H1 (cell line): ENCODE measurements around the gene STAMBPL1. TPM values are rescaled to one million over a fixed set of nuclear protein-coding genes. Genes with fewer than 3 reads are reported as not detected.

Experiments
- CTCF ChIA-PET: fragments of 300-600 bp; sonication (Branson Sonifier 250); formaldehyde crosslinking; loops from one replicate; lab custom pipeline; 2021; ENCODE audit not compliant: partially characterized antibody; lab: Charles Lee
- POLR2A ChIA-PET: fragments of 300-600 bp; sonication (Branson Sonifier 250); formaldehyde crosslinking; loops from one replicate; lab custom pipeline; 2021; ENCODE audit warnings: inconsistent platforms; ENCODE audit not compliant: partially characterized antibody; lab: Charles Lee
- DNase-seq, 2 experiments: peaks; one replicate each; pipeline versions ENCODE4 v3.0.0 to v3.0.0-alpha.2; 2010 to 2022; ENCODE audit warnings: low spot score in 2 of 2, low read depth in 1 of 2, mixed read lengths in 1 of 2
- FAIRE-seq: peaks from 2 replicates; lab custom pipeline; 2011; peaks lifted over from hg19 to GRCh38; lab: Jason Lieb, UNC
- H2AFZ ChIP-seq: 2 replicates; pipeline ENCODE4 v1.8.1; 2012; ENCODE audit warnings: low read length, inconsistent platforms
- H2AK5ac ChIP-seq: 2 replicates; pipeline ENCODE4 v1.6.1; 2013; ENCODE audit warnings: low read depth, low read length
- H2BK120ac ChIP-seq: replicated peaks from 2 replicates; pipeline ENCODE3; 2013; ENCODE audit warnings: low read depth, low read length, inconsistent platforms
- H2BK12ac ChIP-seq: 2 replicates; pipeline ENCODE4 v1.6.1; 2013; ENCODE audit warnings: low read depth, low read length
- H2BK15ac ChIP-seq: 2 replicates; pipeline ENCODE4 v1.6.1; 2013; ENCODE audit warnings: low read length
- H2BK20ac ChIP-seq: 2 replicates; pipeline ENCODE4 v1.6.1; 2013; ENCODE audit warnings: low read length
- H2BK5ac ChIP-seq: 2 replicates; pipeline ENCODE4 v1.6.1; 2013; ENCODE audit warnings: low read depth, low read length
- H3K14ac ChIP-seq: 2 replicates; pipeline ENCODE4 v1.6.1; 2013; ENCODE audit warnings: inconsistent platforms; ENCODE audit not compliant: insufficient read length
- H3K18ac ChIP-seq: 2 replicates; pipeline ENCODE4 v1.6.1; 2013; ENCODE audit warnings: low read length; ENCODE audit errors: extremely low read depth
- H3K23ac ChIP-seq: 2 replicates; pipeline ENCODE4 v1.6.1; 2013; ENCODE audit warnings: inconsistent platforms; ENCODE audit not compliant: insufficient read length
- H3K23me2 ChIP-seq: 2 replicates; pipeline ENCODE4 v1.6.1; 2013; ENCODE audit warnings: low read depth, low read length
- H3K27ac ChIP-seq: 2 replicates; pipeline ENCODE4 v1.6.1; 2011; ENCODE audit warnings: low read depth, low read length, inconsistent platforms
- H3K27me3 ChIP-seq, 4 experiments: replicated peaks in 1 of 4; 1 replicate in 1 of 4; 2 replicates in 3 of 4; pipeline versions ENCODE4 v1.6.1 to v1.8.1; 2011 to 2013; ENCODE audit warnings: low read length in 3 of 4, mild to moderate bottlenecking in 3 of 4, inconsistent platforms in 2 of 4, mixed read lengths in 2 of 4, moderate library complexity in 1 of 4; ENCODE audit not compliant: control insufficient read depth in 3 of 4, insufficient read depth in 3 of 4; ENCODE audit errors: extremely low read depth in 1 of 4
- H3K36me3 ChIP-seq, 4 experiments: 2 replicates each; pipeline versions ENCODE4 v1.6.1 to v1.8.1; 2011 to 2013; ENCODE audit warnings: mild to moderate bottlenecking in 4 of 4, low read length in 3 of 4, moderate library complexity in 2 of 4, control low read depth in 1 of 4, inconsistent platforms in 1 of 4; ENCODE audit not compliant: insufficient read depth in 4 of 4, control insufficient read depth in 2 of 4
- H3K4ac ChIP-seq: replicated peaks from 2 replicates; pipeline ENCODE3; 2013; ENCODE audit warnings: low read length, low read depth, mixed read lengths, inconsistent platforms; ENCODE audit not compliant: insufficient read length
- H3K4me1 ChIP-seq, 4 experiments: replicated peaks in 1 of 4; 1 replicate in 1 of 4; 2 replicates in 3 of 4; pipeline versions ENCODE4 v1.6.1 to v1.8.1; 2011 to 2013; ENCODE audit warnings: low read length in 3 of 4, inconsistent platforms in 2 of 4, mixed read lengths in 1 of 4; ENCODE audit not compliant: insufficient read depth in 4 of 4, control insufficient read depth in 3 of 4
- H3K4me2 ChIP-seq, 2 experiments: 2 replicates each; pipeline versions ENCODE4 v1.6.1 to v1.8.1; 2011 to 2013; ENCODE audit warnings: low read depth in 2 of 2, low read length in 2 of 2, control low read depth in 1 of 2, inconsistent platforms in 1 of 2, mild to moderate bottlenecking in 1 of 2; ENCODE audit not compliant: insufficient read depth in 1 of 2
- H3K4me3 ChIP-seq, 4 experiments: fragments of 200-600, 300-600 bp in 1 of 4; sonication (generic), shearing (Covaris generic), sonication (Bioruptor Twin) in 1 of 4; 2 replicates each; pipeline versions ENCODE4 v1.5.1 to v1.8.1; 2011 to 2016; ENCODE audit warnings: low read length in 4 of 4, low read depth in 3 of 4, control low read depth in 2 of 4, inconsistent platforms in 2 of 4, mild to moderate bottlenecking in 2 of 4, mixed read lengths in 1 of 4, moderate library complexity in 1 of 4; ENCODE audit not compliant: insufficient read depth in 2 of 4; ENCODE audit errors: extremely low read depth in 1 of 4
- H3K56ac ChIP-seq: replicated peaks from 2 replicates; pipeline ENCODE3; 2013; ENCODE audit warnings: low read depth, mild to moderate bottlenecking, mixed read lengths, low read length, inconsistent platforms; ENCODE audit not compliant: insufficient read length
- H3K79me1 ChIP-seq: 2 replicates; pipeline ENCODE4 v1.6.1; 2013; ENCODE audit warnings: low read depth, low read length, control low read depth
- H3K79me2 ChIP-seq, 2 experiments: 2 replicates each; pipeline versions ENCODE4 v1.6.1 to v1.8.1; 2012 to 2013; ENCODE audit warnings: low read length in 2 of 2, mild to moderate bottlenecking in 2 of 2, inconsistent platforms in 1 of 2; ENCODE audit not compliant: insufficient read depth in 2 of 2, control insufficient read depth in 1 of 2
- H3K9ac ChIP-seq, 4 experiments: replicated peaks in 1 of 4; 1 replicate in 1 of 4; 2 replicates in 3 of 4; pipeline versions ENCODE4 v1.6.1 to v1.8.1; 2011 to 2013; ENCODE audit warnings: low read depth in 3 of 4, low read length in 3 of 4, control low read depth in 2 of 4, mild to moderate bottlenecking in 2 of 4, moderate library complexity in 2 of 4, inconsistent platforms in 1 of 4; ENCODE audit errors: extremely low read depth in 1 of 4
- H3K9me3 ChIP-seq, 2 experiments: 2 replicates each; pipeline versions ENCODE4 v1.6.1 to v1.8.1; 2012 to 2013; ENCODE audit warnings: mild to moderate bottlenecking in 2 of 2, moderate library complexity in 2 of 2, control low read depth in 1 of 2, inconsistent platforms in 1 of 2, low read depth in 1 of 2, low read length in 1 of 2, mixed read lengths in 1 of 2; ENCODE audit not compliant: insufficient read depth in 2 of 2
- H4K20me1 ChIP-seq, 2 experiments: replicated peaks in 1 of 2; 2 replicates each; pipeline versions ENCODE3 to v1.8.1; 2011 to 2013; ENCODE audit warnings: inconsistent platforms in 2 of 2, low read length in 2 of 2, mild to moderate bottlenecking in 1 of 2; ENCODE audit not compliant: insufficient read depth in 2 of 2, control insufficient read depth in 1 of 2
- H4K5ac ChIP-seq: 2 replicates; pipeline ENCODE4 v1.6.1; 2013; ENCODE audit warnings: low read length, low read depth, mixed read lengths, inconsistent platforms; ENCODE audit not compliant: insufficient read length
- H4K8ac ChIP-seq: 2 replicates; pipeline ENCODE4 v1.8.0; 2013; ENCODE audit warnings: mild to moderate bottlenecking, moderate library complexity, low read length, inconsistent platforms; ENCODE audit not compliant: insufficient read depth; ENCODE audit errors: extremely low read depth
- H4K91ac ChIP-seq: replicated peaks from 2 replicates; pipeline ENCODE3; 2013; ENCODE audit warnings: low read length, mixed read lengths, inconsistent platforms; ENCODE audit not compliant: insufficient read length
- ZNF274 ChIP-seq: IDR thresholded peaks from 2 replicates; pipeline ENCODE4 v1.7.0; 2012; ENCODE audit warnings: low read length, borderline replicate concordance; ENCODE audit errors: extremely low read depth
- polyA plus RNA-seq, 7 experiments: library from polyadenylated mRNA; depleted of rRNA in 3 of 7; stranded (reverse) in 5 of 7; unstranded in 2 of 7; fragments of >200 nt in 5 of 7; fragments of 200-250 nt in 2 of 7; gene quantifications; 1 replicate in 5 of 7; 2 replicates in 1 of 7; 4 replicates in 1 of 7; pipeline versions ENCODE4 v1.2.1 to v1.2.3, GENCODE V29; 2011 to 2013; ENCODE audit warnings: missing spikeins in 2 of 7, mixed read lengths in 2 of 7
- total RNA-seq: library from RNA; stranded (reverse); fragmentation: NEBNext Ultra II Directional; extraction: Animal tissue kit (Norgen Biotek cat#: 25700); gene quantifications from 2 replicates; pipeline ENCODE4 v1.2.1, GENCODE V29; 2021

Gene STAMBPL1
- total and polyA plus RNA-seq, 2 of the 8 experiments (the other 6 are each of a cell fraction or from before 2014, with no cell fraction given) = 5.5 TPM

GRCh38 chr10:88857831-88858230 is 22.2 kb upstream of the STAMBPL1 start:
- Histone ChIP-seq H3K27me3 (no peaks in the 10 kb centered on the region), H3K4me2 (no peak overlapping the region), H3K27ac (no peak overlapping the region), H3K9me3 (no peaks in the 10 kb centered on the region), H3K4me3 (no peak overlapping the region), H2AFZ (no peak overlapping the region), H2BK20ac (no peak overlapping the region), H3K14ac (no peak overlapping the region), H3K9ac (no peak overlapping the region), H3K56ac (no peak overlapping the region), H2BK5ac (no peak overlapping the region), H3K79me1 (no peaks in the 10 kb centered on the region), H2AK5ac (no peak overlapping the region), H2BK15ac (no peak overlapping the region), H3K23me2 (no peaks in the 10 kb centered on the region), H2BK12ac (no peak overlapping the region), H3K4ac (no peak overlapping the region), H3K4me1 (no peaks in the 10 kb centered on the region), H4K8ac (no peak overlapping the region), H4K20me1 (no peaks in the 10 kb centered on the region), H4K5ac (no peak overlapping the region), H4K91ac (no peak overlapping the region), H3K36me3 (no peaks in the 10 kb centered on the region), H3K18ac (no peak overlapping the region), H3K23ac (no peak overlapping the region), H2BK120ac (no peak overlapping the region), H3K79me2 (no peaks in the 10 kb centered on the region)
- no peak for TF ChIP-seq ZNF274
- FAIRE-seq = no peak
- POLR2A ChIA-PET = no interaction called here
- DNase-seq = no peak
- CTCF ChIA-PET = interaction anchor here (1.0 to 1.6 kb wide), 3 partner anchors 13 to 129 kb away, joined by 3 read pairs; no protein-coding TSS in a partner anchor
